ENCODE data around the gene KIFC1. TPM values are rescaled to one million over a fixed set of nuclear protein-coding genes. Genes with fewer than 3 reads are reported as not detected.

The KIFC1 gene
- total RNA-seq, 1 experiment from 2014 or later, result 123 TPM

GRCh38 chr6:33432546-33432945, 40.9 kb downstream of the KIFC1 start:
- no TSS peak for BruUV-seq (replicated peaks)
- Histone ChIP-seq H3K27me3 (replicated peaks; ENCODE audit: insufficient read depth, low read depth, low read length, poor library complexity) (no peaks in the 10 kb centered on the region), H3K4me3 (ENCODE audit: low read depth, low read length, poor library complexity, severe bottlenecking) (peak overlapping the region; percentile 31), H3K27ac (ENCODE audit: low read depth, low read length, poor library complexity, severe bottlenecking) (peak overlapping the region; percentile 75), H3K9me3 (ENCODE audit: low read depth, low read length, poor library complexity, severe bottlenecking) (no peaks in the 10 kb centered on the region), H3K36me3 (ENCODE audit: insufficient read depth, low read length, poor library complexity, severe bottlenecking) (peaks cover 29% of the 10 kb centered on the region), H3K4me1 (ENCODE audit: insufficient read depth, low read length, poor library complexity, severe bottlenecking) (peaks cover 53% of the 10 kb centered on the region)
- DNase-seq (ENCODE audit: low spot score), result no peak
- ChIA-PET POLR2A (ENCODE audit: low non-redundant PET) (no interaction called here), CTCF (interaction anchor here (0.9 kb wide), 1 partner anchor 22 kb away, joined by 3 read pairs; the partner anchor contains the start of gene ZBTB9)
- intact Hi-C loops (cut with micrococcal nuclease; ENCODE audit: unreplicated experiment), result no loop called here
- TF ChIP-seq EZH2 (IDR thresholded peaks at IDR 0.05; ENCODE audit: borderline replicate concordance, low read depth, low read length, poor library complexity, severe bottlenecking), result no peak
- TF ChIP-seq, protein P1, sequence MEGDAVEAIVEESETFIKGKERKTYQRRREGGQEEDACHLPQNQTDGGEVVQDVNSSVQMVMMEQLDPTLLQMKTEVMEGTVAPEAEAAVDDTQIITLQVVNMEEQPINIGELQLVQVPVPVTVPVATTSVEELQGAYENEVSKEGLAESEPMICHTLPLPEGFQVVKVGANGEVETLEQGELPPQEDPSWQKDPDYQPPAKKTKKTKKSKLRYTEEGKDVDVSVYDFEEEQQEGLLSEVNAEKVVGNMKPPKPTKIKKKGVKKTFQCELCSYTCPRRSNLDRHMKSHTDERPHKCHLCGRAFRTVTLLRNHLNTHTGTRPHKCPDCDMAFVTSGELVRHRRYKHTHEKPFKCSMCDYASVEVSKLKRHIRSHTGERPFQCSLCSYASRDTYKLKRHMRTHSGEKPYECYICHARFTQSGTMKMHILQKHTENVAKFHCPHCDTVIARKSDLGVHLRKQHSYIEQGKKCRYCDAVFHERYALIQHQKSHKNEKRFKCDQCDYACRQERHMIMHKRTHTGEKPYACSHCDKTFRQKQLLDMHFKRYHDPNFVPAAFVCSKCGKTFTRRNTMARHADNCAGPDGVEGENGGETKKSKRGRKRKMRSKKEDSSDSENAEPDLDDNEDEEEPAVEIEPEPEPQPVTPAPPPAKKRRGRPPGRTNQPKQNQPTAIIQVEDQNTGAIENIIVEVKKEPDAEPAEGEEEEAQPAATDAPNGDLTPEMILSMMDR (conservative IDR thresholded peaks at IDR 0.05; ENCODE audit: low read depth, low read length), result no peak

DNA sequence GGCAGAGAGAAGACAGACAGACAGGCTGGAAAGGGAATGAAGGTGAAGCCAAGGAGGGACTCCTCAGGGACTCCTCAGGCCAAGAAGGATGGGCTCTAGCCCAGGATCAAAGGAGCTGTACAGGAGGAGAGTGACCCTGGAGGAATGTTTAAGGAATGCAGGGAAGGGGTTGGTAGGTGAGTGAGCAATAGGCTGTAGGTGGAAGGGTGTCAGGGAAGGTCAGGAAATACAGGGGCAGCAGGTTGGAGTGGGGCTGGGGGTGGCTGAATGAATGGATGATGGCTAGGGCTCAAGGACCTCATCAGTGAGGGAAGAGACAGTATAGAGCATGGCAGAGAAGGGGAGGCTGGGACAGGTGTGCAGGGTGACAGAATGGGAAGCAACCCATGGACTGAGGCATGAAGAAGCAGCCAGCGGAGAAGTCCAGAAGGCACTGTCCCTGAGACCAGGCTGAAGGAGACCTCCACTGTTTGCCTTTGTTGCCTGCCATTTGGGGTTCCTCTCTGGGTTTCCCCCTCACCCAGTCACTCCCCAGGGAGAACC, 41.4 kb downstream of the KIFC1 start:
- Histone ChIP-seq H3K9me3 (ENCODE audit: low read depth, low read length, poor library complexity, severe bottlenecking) (no peaks in the 10 kb centered on the region), H3K27ac (ENCODE audit: low read depth, low read length, poor library complexity, severe bottlenecking) (peak overlapping the region; percentile 75), H3K36me3 (ENCODE audit: insufficient read depth, low read length, poor library complexity, severe bottlenecking) (peaks cover 32% of the 10 kb centered on the region), H3K27me3 (replicated peaks; ENCODE audit: insufficient read depth, low read depth, low read length, poor library complexity) (no peaks in the 10 kb centered on the region), H3K4me3 (ENCODE audit: low read depth, low read length, poor library complexity, severe bottlenecking) (no peak overlapping the region), H3K4me1 (ENCODE audit: insufficient read depth, low read length, poor library complexity, severe bottlenecking) (peaks cover 53% of the 10 kb centered on the region)
- BruUV-seq (replicated peaks), result no TSS peak
- no peak for DNase-seq (ENCODE audit: low spot score)
- POLR2A ChIA-PET (ENCODE audit: low non-redundant PET), result interaction anchor here (0.6 kb wide), 1 partner anchor 138 kb away, joined by 3 read pairs; no protein-coding TSS in a partner anchor
- CTCF ChIA-PET, result no interaction called here
- intact Hi-C loops (cut with micrococcal nuclease; ENCODE audit: unreplicated experiment), result no loop called here
- no peak for TF ChIP-seq EZH2 (IDR thresholded peaks at IDR 0.05; ENCODE audit: borderline replicate concordance, low read depth, low read length, poor library complexity, severe bottlenecking)

DNA sequence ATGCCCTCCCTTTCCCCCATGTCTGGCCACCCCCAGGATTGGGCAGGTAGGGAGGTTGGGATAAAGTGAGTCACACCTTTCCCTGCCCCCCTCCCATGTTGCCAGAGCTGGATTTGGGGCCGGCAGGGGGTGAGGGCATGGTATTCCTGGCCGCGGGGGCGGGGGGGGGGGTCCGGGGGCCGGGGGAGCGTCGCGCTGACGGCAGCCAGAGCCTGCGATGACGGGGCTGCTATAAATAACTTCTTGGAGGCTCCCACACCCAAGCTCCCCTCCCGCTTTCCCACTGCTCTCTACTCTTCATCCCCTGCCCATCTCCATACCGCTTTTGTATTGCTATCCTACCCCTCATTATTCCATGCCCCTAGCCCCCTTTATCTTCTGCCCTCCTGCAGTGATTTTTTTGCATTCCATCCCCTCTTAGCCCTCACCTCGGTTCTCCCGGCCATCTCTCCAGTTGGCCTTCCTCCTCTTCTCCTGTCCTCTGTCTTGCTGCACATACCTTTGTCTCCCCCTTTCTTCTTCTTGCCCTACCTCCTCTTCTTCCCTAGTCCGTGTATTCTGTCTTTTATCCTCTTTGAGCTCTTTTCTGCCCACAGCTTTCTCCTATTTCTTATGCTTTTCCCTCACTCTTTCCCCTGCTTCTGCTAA, 42.0 kb downstream of the KIFC1 start:
- TF ChIP-seq EZH2 (IDR thresholded peaks at IDR 0.05; ENCODE audit: borderline replicate concordance, low read depth, low read length, poor library complexity, severe bottlenecking), result no peak
- TF ChIP-seq, protein P1 (conservative IDR thresholded peaks at IDR 0.05; ENCODE audit: low read depth, low read length), result no peak
- Histone ChIP-seq H3K27me3 (replicated peaks; ENCODE audit: insufficient read depth, low read depth, low read length, poor library complexity) (no peaks in the 10 kb centered on the region), H3K27ac (ENCODE audit: low read depth, low read length, poor library complexity, severe bottlenecking) (no peak overlapping the region), H3K36me3 (ENCODE audit: insufficient read depth, low read length, poor library complexity, severe bottlenecking) (peaks cover 38% of the 10 kb centered on the region), H3K9me3 (ENCODE audit: low read depth, low read length, poor library complexity, severe bottlenecking) (no peaks in the 10 kb centered on the region), H3K4me3 (ENCODE audit: low read depth, low read length, poor library complexity, severe bottlenecking) (no peak overlapping the region), H3K4me1 (ENCODE audit: insufficient read depth, low read length, poor library complexity, severe bottlenecking) (peaks cover 48% of the 10 kb centered on the region)
- ChIA-PET POLR2A (ENCODE audit: low non-redundant PET) (interaction anchor here (0.6 to 0.7 kb wide), 2 partner anchors 19 to 138 kb away, joined by 3 to 5 read pairs; no protein-coding TSS in a partner anchor), CTCF (no interaction called here)
- intact Hi-C loops (cut with micrococcal nuclease; ENCODE audit: unreplicated experiment), result no loop called here
- BruUV-seq (replicated peaks), result no TSS peak
- DNase-seq (ENCODE audit: low spot score), result no peak
